OCI-LY7 (cell line): ENCODE results near the gene METTL8.

Source experiments
- CTCF ChIP-seq: fragments of 200-600 bp; sonication (generic); conservative IDR thresholded peaks from 2 replicates; pipeline ENCODE4 v1.5.1; 2014; ENCODE audit warnings: mild to moderate bottlenecking, antibody characterized with exemption, low read length, moderate library complexity, mixed read lengths
- EZH2phosphoT487 ChIP-seq: fragments of 200-600 bp; sonication (generic); IDR thresholded peaks from 2 replicates; pipeline ENCODE4 v1.6.1; 2018; ENCODE audit warnings: low read depth, borderline replicate concordance, mild to moderate bottlenecking, mixed run types, antibody characterized with exemption, low read length, moderate library complexity, mixed read lengths

DNA sequence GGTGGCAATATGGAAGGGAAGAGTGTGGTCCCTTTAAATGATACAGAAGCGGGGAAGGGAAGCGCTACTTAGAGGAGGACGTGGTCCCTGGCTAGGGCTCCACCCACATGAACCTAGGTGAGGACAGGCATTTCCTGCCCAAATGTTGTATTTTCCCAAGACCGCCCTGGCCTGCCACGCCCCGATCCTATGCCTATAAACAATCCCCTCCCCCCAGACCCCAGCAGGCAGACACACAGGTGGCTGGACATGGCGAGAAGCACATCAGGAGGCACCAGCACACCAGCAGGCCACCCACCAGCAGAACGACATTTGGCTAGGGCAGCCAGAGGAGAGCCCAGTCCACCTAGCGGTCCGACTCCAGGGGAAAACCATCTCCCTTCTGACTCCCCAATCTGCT lies 47.2 kb downstream of the METTL8 start:
- TF ChIP-seq CTCF: no peak
- no peak for TF ChIP-seq EZH2phosphoT487
